Endothelial cell (in vitro differentiated cells): ENCODE measurements around the gene SH3D19. TPM values are rescaled to one million over a fixed set of nuclear protein-coding genes. Genes with fewer than 3 reads are reported as not detected.
A peak's percentile ranks its signal among the peaks of the same experiment; 100 is the strongest.
"Not testable (repeated sequence)": the region's sequence is repeated elsewhere in the genome, so short reads cannot be mapped to it uniquely, and the experiment has no call there.

Source experiments
- DNase-seq: peaks from one replicate; pipeline ENCODE4 v3.0.0; 2021; ENCODE audit warnings: low spot score
- H3K27ac Mint-ChIP-seq: one replicate; pipeline ENCODE4 v1.8.0; 2021; ENCODE audit warnings: mixed read lengths, inconsistent platforms; ENCODE audit not compliant: unreplicated experiment
- H3K27me3 Mint-ChIP-seq: one replicate; pipeline ENCODE4 v1.8.0; 2021; ENCODE audit warnings: mild to moderate bottlenecking, moderate library complexity, mixed read lengths, inconsistent platforms; ENCODE audit not compliant: unreplicated experiment
- H3K36me3 Mint-ChIP-seq: one replicate; pipeline ENCODE4 v1.8.0; 2021; ENCODE audit warnings: mild to moderate bottlenecking, low read depth, mixed read lengths, inconsistent platforms; ENCODE audit not compliant: unreplicated experiment
- H3K4me1 Mint-ChIP-seq: one replicate; pipeline ENCODE4 v1.8.0; 2021; ENCODE audit warnings: mild to moderate bottlenecking, mixed read lengths, inconsistent platforms; ENCODE audit not compliant: unreplicated experiment
- H3K4me3 Mint-ChIP-seq: one replicate; pipeline ENCODE4 v1.8.0; 2021; ENCODE audit warnings: mild to moderate bottlenecking, mixed read lengths, inconsistent platforms; ENCODE audit not compliant: unreplicated experiment
- H3K9me3 Mint-ChIP-seq: one replicate; pipeline ENCODE4 v1.8.0; 2021; ENCODE audit warnings: mixed read lengths, inconsistent platforms; ENCODE audit not compliant: unreplicated experiment
- CTCF ChIP-seq: fragments of 200-600 bp; sonication (generic); IDR thresholded peaks from one replicate; pipeline ENCODE4 v1.5.0; 2021; ENCODE audit warnings: antibody characterized with exemption; ENCODE audit not compliant: unreplicated experiment
- total RNA-seq: library from RNA; stranded (reverse); fragmentation: NEBNext Ultra II Directional; extraction: Animal tissue kit (Norgen Biotek cat#: 25700); gene quantifications from one replicate; pipeline ENCODE4 v1.2.1, GENCODE V29; 2021; ENCODE audit not compliant: unreplicated experiment

The SH3D19 gene
- total RNA-seq, 1 donor from 2014 or later: 89.5 TPM

- Mint-ChIP-seq H3K4me3 (peak overlapping the region; percentile 98), H3K9me3 (no peaks in the 10 kb centered on the region), H3K27me3 (peaks cover 8% of the 10 kb centered on the region), H3K36me3 (peaks cover 11% of the 10 kb centered on the region), H3K4me1 (peaks cover 39% of the 10 kb centered on the region), H3K27ac (peak overlapping the region; percentile 39)
- DNase-seq: no peak
- no peak for TF ChIP-seq CTCF
Measured at GRCh38 chr4:151323667-151324066, 1.7 kb downstream of the SH3D19 start.

GRCh38 chr4:151322570-151322969, 2.8 kb downstream of the SH3D19 start:
- no peak for DNase-seq
- Mint-ChIP-seq H3K9me3 (no peaks in the 10 kb centered on the region), H3K27me3 (peaks cover 8% of the 10 kb centered on the region), H3K36me3 (peaks cover 11% of the 10 kb centered on the region), H3K4me3 (peak overlapping the region; percentile 98), H3K27ac (no peak overlapping the region), H3K4me1 (peaks cover 39% of the 10 kb centered on the region)
- no peak for TF ChIP-seq CTCF

- DNase-seq, H3K9me3 Mint-ChIP-seq, H3K27me3 Mint-ChIP-seq, H3K27ac Mint-ChIP-seq: not testable (repeated sequence)
- H3K36me3 Mint-ChIP-seq: peaks cover 11% of the 10 kb centered on the region
- peaks cover 40% of the 10 kb centered on the region for H3K4me1 Mint-ChIP-seq
- peak overlapping the region; percentile 74 for H3K4me3 Mint-ChIP-seq
Measured at GRCh38 chr4:151322161-151322560, 3.2 kb downstream of the SH3D19 start.

GRCh38 chr4:151321586-151321985, 3.8 kb downstream of the SH3D19 start:
- Mint-ChIP-seq H3K4me1 (peaks cover 43% of the 10 kb centered on the region), H3K36me3 (peaks cover 11% of the 10 kb centered on the region), H3K27ac (no peak overlapping the region), H3K4me3 (peak overlapping the region; percentile 74), H3K27me3 (peaks cover 7% of the 10 kb centered on the region), H3K9me3 (no peaks in the 10 kb centered on the region)
- DNase-seq: no peak
- TF ChIP-seq CTCF: no peak

GRCh38 chr4:151319490-151319889, 5.9 kb downstream of the SH3D19 start:
- no peak overlapping the region for H3K4me3 Mint-ChIP-seq
- no peak overlapping the region for H3K27ac Mint-ChIP-seq
- DNase-seq: no peak
- no peaks in the 10 kb centered on the region for H3K9me3 Mint-ChIP-seq
- no peaks in the 10 kb centered on the region for H3K27me3 Mint-ChIP-seq
- peaks cover 46% of the 10 kb centered on the region for H3K4me1 Mint-ChIP-seq
- H3K36me3 Mint-ChIP-seq: peaks cover 6% of the 10 kb centered on the region
- TF ChIP-seq CTCF: no peak
